ENCODE results near the gene DDRGK1.

GRCh38 chr20:3156811-3157619 lies 47.5 kb downstream of the DDRGK1 start:
- TF ChIP-seq CTCF (IDR thresholded peaks at IDR 0.05; ENCODE audit: poor library complexity) (no peak), EZH2phosphoT487 (IDR thresholded peaks at IDR 0.05; ENCODE audit: low read depth, severe bottlenecking, unreplicated experiment) (no peak), EZH2 (IDR thresholded peaks at IDR 0.05; ENCODE audit: borderline replicate concordance) (no peak)
